IPS DF 19.7 (cell line): ENCODE measurements around the gene DYRK4.
"Not testable (repeated sequence)": the region's sequence is repeated elsewhere in the genome, so short reads cannot be mapped to it uniquely, and the experiment has no call there.

Source experiments
- DNase-seq: peaks from one replicate; pipeline ENCODE4 v3.0.0-alpha.2; 2013; ENCODE audit warnings: low read depth, low spot score

DYRK4 gene

GRCh38 chr12:4562034-4562657, at the start of gene DYRK4:
Gene DYRK4 (plus strand): TSS chr12:4562208. CDS start chr12:4562246, 38 bp downstream.
- DNase-seq: peak; percentile 81

DNA sequence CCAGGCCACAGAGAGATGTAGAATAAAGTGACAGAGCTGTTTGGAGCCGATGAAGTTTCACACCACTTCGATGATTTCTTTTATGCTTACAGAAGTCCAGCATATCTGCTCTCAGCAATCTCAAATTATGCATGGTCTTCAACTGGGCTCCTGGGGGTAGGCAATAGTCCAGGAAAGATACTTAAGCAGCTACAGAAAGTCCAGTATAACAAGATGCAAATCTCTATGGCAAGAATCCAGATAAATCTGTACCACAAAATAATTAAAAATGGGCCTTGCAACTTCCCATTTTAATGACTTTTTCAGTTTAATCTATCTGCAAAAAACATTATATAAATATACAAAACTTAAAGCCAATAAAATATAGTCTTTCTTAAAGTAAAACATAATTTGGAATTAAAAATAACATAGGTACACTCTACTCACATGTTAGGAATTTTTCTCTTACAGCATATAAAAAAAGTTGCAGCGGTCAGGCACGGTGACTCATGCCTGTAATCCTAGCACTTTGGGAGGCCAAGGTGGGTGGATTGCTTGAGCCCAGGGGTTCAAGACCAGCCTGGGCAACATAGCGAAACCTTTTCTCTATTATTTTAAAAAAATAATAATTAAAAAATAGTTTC, 43.8 kb upstream of the DYRK4 start:
- no peak for DNase-seq

DNA sequence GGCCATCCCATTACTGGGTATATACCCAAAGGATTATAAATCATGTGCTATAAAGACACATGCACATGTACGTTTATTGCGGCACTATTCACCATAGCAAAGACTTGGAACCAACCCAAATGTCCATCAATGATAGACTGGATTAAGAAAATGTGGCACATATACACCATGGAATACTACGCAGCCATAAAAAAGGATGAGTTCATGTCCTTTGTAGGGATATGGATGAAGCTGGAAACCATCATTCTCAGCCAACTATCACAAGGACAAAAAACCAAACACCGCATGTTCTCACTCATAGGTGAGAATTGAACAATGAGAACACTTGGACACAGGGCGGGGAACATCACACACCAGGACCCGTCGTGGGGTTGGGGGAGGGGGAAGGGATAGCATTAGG, 38.6 kb upstream of the DYRK4 start:
- not testable (repeated sequence) for DNase-seq

- DNase-seq: no peak
These were observed 35.0 kb upstream of the DYRK4 start for GRCh38 chr12:4526923-4527546.

DNA sequence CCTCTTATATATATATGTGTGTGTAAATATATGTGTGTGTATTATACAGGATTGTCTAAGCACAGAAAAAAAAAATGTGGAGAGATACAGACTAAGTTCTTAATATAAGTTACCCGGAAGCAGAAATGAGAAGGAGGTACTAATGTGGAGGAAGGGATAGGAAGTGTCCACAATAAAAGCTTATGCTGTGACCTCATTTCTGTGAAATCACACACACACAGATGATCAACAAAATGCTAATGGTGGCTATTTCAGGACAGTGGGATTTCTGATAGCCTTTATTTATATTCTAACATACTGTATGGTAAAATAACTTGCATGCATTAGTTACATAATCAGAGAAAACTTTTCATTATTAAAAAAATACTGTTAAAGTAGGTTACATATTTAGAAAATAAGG, 31.8 kb upstream of the DYRK4 start:
- no peak for DNase-seq

- no peak for DNase-seq
These were observed 30.9 kb upstream of the DYRK4 start for GRCh38 chr12:4530982-4531586.

DNA sequence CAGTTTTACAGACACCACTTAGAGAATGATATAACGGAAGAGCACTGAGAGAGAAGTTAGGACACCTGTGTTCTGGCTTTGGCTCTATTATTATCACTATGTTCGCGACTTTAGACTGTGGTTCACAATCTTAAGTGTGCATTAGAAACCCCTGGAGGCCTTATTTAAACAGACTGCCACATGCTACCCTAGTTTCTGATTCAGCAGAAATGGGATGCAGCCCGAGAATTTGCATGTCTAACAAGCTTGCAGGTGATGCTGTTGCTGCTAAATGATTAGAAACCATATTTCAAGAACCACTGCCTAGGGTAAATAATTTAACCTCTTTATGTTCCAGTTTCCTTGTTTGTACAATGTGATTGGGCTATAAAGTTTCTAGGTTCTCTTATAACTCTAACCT, 26.9 kb upstream of the DYRK4 start:
- no peak for DNase-seq

GRCh38 chr12:4535871-4536270, 26.1 kb upstream of the DYRK4 start:
- no peak for DNase-seq

- peak; percentile 92 for DNase-seq
These were observed 23.5 kb upstream of the DYRK4 start, which contains the start of gene RAD51AP1 for GRCh38 chr12:4538207-4539160. Gene RAD51AP1 (plus strand): TSS chr12:4538890. CDS start chr12:4538940, 50 bp downstream.

- no peak for DNase-seq
These were observed 22.7 kb upstream of the DYRK4 start for GRCh38 chr12:4539167-4539870.

DNA sequence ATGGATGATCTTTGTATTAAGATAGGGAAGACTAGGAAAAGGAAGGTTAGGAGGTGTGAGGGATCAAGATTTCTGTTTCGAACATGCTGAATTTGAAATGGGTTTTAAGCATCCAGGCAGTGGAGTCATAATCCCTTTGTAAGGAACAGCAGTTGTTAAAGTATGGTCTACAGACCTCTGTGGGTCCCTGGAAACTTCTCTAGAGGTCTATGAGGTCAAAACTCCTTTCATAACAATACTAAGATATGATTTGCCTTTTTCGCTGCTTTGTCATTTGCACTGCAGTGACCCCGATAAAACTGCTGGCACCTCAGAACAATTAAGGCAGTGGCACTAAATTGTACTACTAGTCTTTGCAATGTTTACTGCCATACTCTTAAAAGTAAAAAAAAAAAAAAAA, 21.8 kb upstream of the DYRK4 start:
- DNase-seq: no peak

GRCh38 chr12:4540638-4541037, 21.4 kb upstream of the DYRK4 start:
- no peak for DNase-seq

DNA sequence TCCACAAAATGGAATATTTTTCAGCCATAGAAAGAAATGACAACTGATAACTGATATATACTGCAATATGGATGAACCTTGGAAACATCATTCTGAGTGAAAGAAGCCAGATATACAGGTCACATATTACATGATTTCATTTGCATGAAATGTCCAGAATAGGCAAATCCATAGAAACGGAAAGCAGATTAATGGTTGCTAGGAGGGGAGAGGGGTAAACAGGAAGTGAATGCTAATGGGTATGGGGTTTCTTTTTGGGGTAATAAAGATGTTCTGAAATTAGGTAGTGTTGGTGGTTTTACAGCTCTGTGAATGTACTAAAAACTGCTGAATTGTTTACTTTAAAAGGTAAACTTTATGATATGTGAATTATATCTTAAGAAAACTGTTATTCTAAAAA, 16.8 kb upstream of the DYRK4 start:
- DNase-seq: no peak

- DNase-seq: no peak
These were observed 9.8 kb upstream of the DYRK4 start for GRCh38 chr12:4552191-4552590.

DNA sequence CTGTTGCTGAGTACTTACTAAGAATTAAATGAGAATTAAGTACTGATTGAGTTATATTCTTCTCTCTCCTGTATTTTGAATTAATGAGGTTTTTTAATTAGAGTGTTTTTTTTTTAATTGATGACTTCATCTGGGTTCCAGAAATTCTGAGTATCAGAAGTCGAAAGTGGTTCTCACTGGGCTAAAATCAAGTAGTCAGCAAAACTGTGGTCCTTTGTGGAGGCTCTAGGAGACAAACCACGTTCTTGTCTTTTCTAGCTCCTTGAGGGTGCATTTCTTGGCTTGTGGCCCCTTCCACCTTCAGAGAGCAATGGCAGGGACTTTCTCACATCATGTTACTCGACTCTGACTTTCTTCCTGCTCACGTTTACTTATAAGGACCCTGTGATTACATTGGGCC, 8.1 kb upstream of the DYRK4 start:
- DNase-seq: no peak

DNA sequence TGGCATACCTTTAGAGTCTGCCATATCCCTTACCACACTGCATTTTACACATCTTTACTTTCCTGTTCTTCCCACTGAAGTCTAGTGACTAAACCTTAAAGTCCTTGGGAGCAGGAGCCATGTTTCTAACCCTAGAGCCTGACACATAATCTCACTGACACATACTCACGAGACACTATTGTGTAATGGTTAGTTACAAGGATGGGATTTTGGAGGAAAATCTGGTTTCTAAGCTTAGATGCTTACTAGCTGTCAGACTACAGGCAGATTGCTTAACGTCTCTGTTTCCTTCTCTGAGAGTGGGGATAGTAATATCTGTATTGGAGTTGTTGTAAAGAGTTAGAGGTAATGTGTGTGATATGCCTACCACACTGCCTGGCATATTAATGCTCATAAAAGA, 6.2 kb upstream of the DYRK4 start:
- DNase-seq: no peak

GRCh38 chr12:4556735-4557530, 5.1 kb upstream of the DYRK4 start:
- no peak for DNase-seq

GRCh38 chr12:4557586-4557985, 4.4 kb upstream of the DYRK4 start:
- no peak for DNase-seq

DNA sequence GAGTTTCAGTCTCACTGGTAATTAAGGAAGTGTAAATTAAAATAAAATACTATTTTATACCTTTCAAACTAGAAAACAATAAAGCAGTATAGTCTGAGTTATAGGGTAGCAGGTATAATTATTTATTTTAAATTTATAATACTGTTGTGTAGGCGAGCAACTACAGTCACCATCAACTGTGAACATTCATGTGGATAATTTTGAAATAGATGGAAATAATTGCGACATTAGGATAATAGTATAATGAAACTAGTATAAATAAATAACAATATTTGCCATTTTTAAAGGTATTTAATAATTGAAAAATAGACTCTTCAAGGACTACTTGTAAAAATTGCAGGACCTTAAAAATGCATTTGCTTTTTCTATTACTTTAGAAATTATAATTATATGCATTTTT, 3.8 kb upstream of the DYRK4 start:
- DNase-seq: no peak

- DNase-seq: no peak
These were observed 1.3 kb downstream of the DYRK4 start for GRCh38 chr12:4563336-4563735.
